ENCODE measurements around the gene TMEM184B.

The TMEM184B gene

DNA sequence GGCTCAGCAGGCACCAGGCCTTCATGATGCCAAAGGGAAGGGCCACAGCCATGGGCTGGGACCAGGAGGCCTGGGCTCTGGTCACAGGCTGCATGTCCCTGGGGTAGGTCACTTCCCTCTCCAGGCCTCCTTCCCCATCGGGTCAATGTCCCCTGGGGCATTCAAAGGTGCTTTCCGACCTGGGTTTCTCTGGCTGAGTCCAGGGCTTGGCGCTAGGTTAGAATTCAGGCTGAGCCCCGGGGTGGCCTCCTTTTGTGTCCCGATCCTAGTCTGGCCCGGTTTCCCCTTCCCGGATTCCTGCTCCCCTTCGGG lies 58.9 kb downstream of the TMEM184B start:
- Histone ChIP-seq H3K9me3 (ENCODE audit: control insufficient read depth, low read length) (no peaks in the 10 kb centered on the region), H3K36me3 (ENCODE audit: control insufficient read depth, insufficient read depth, low read length) (no peaks in the 10 kb centered on the region), H3K27me3 (ENCODE audit: control insufficient read depth, insufficient read depth, low read length) (no peaks in the 10 kb centered on the region), H3K4me3 (ENCODE audit: low read length) (no peak overlapping the region), H3K4me1 (ENCODE audit: control insufficient read depth, insufficient read depth, low read length) (peaks cover 33% of the 10 kb centered on the region), H3K9ac (ENCODE audit: low read length) (no peak overlapping the region)

GRCh38 chr22:38213319-38213989 lies 59.4 kb downstream of the TMEM184B start:
- no peaks in the 10 kb centered on the region for H3K9me3 ChIP-seq (ENCODE audit: control insufficient read depth, low read length)
- peaks cover 28% of the 10 kb centered on the region for H3K4me1 ChIP-seq (ENCODE audit: control insufficient read depth, insufficient read depth, low read length)
- no peak overlapping the region for H3K9ac ChIP-seq (ENCODE audit: low read length)
- H3K36me3 ChIP-seq (ENCODE audit: control insufficient read depth, insufficient read depth, low read length): no peaks in the 10 kb centered on the region
- H3K27me3 ChIP-seq (ENCODE audit: control insufficient read depth, insufficient read depth, low read length): no peaks in the 10 kb centered on the region
- no peak overlapping the region for H3K4me3 ChIP-seq (ENCODE audit: low read length)

DNA sequence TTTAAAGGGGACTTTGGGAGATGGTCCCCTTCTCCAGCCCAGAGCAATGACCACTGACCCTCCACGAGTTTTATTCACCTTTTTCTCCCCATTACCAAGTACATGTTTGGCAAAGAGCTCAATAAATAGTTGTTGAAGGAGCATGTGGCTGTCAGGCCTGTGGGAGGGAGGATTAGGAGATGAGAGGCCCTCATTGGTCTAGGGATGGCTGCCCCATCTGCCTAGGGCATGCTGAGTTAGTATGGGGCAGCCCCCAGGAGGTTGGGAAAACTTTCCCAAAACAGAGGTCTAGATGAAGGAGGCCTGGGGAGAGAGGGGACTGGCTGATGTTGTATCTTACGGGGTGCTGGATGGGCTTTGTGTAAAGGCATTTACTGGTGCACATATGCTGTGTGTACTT lies 60.4 kb downstream of the TMEM184B start:
- Histone ChIP-seq H3K4me3 (ENCODE audit: low read length) (no peak overlapping the region), H3K4me1 (ENCODE audit: control insufficient read depth, insufficient read depth, low read length) (peaks cover 18% of the 10 kb centered on the region), H3K9ac (ENCODE audit: low read length) (no peak overlapping the region), H3K9me3 (ENCODE audit: control insufficient read depth, low read length) (no peaks in the 10 kb centered on the region), H3K27me3 (ENCODE audit: control insufficient read depth, insufficient read depth, low read length) (no peaks in the 10 kb centered on the region), H3K36me3 (ENCODE audit: control insufficient read depth, insufficient read depth, low read length) (no peaks in the 10 kb centered on the region)

DNA sequence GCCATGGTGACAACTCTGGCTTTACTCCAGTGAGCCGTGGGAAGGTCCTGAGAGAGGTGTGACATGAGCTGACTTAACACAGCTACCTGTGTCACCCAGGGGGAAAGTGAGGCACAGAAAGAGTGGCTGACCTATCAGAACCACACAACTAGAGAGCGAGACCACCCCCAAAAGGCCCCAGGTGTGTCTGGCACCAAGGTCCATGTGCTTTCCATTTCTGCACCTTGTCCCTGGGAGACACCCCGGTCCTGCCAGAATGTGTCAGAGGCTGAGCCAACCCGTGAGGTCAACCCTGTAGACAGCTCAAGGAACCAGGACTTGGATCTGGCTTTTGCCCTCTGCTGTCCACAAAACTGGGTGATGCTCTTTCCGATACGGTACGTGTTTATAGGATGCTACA lies 61.3 kb downstream of the TMEM184B start:
- Histone ChIP-seq H3K4me3 (ENCODE audit: low read length) (no peak overlapping the region), H3K4me1 (ENCODE audit: control insufficient read depth, insufficient read depth, low read length) (peaks cover 18% of the 10 kb centered on the region), H3K27me3 (ENCODE audit: control insufficient read depth, insufficient read depth, low read length) (no peaks in the 10 kb centered on the region), H3K36me3 (ENCODE audit: control insufficient read depth, insufficient read depth, low read length) (no peaks in the 10 kb centered on the region), H3K9ac (ENCODE audit: low read length) (no peak overlapping the region), H3K9me3 (ENCODE audit: control insufficient read depth, low read length) (no peaks in the 10 kb centered on the region)

DNA sequence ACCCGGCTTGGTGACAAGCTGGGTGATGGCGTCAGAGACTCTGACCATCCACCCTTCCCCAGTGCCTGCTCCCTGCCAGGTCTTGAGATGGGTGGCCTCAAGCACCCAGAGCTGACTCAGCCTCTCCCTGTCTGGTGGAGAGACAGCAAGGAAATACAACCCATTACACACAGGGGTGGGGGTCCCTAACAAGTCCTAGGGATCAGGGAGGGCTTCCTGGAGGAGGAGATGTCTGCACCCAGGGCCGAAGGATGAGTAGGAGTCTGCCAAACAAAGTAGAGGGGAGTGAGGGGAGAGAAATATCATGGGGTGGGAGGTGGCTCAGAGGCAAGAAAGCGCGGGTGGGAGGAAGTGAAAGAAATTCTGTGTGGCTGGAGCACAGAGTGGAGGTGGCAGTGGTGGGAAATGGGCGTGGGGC lies 64.2 kb downstream of the TMEM184B start:
- Histone ChIP-seq H3K4me3 (ENCODE audit: low read length) (no peak overlapping the region), H3K9ac (ENCODE audit: low read length) (no peak overlapping the region), H3K9me3 (ENCODE audit: control insufficient read depth, low read length) (no peaks in the 10 kb centered on the region), H3K36me3 (ENCODE audit: control insufficient read depth, insufficient read depth, low read length) (no peaks in the 10 kb centered on the region), H3K27me3 (ENCODE audit: control insufficient read depth, insufficient read depth, low read length) (no peaks in the 10 kb centered on the region), H3K4me1 (ENCODE audit: control insufficient read depth, insufficient read depth, low read length) (peaks cover 17% of the 10 kb centered on the region)

DNA sequence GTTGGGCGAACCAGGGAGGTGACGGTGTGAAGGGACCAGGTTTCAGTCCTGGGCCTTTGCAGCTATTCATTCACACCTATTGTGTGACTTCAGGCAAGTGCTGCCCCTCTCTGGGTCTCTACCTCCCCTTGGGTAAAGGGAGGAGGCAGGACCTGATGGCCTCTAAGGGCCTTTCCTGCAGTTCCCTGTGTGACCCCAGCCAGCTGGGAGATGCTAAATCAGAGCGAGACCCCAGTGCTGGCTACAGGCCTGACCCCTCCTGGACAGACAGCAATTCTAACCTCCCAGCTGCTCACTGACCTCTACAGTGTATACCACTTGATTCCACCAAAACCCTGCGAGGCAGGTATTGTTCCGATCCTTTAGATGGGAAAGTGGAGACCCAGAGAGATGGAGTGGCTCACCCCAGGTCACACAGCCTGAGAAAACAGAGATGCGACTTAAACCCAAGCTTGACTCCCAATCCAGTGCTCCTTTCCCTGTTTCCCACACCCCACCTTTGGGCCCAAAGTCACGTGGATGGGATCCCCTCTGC lies 64.8 kb downstream of the TMEM184B start:
- H3K4me1 ChIP-seq (ENCODE audit: control insufficient read depth, insufficient read depth, low read length): peaks cover 18% of the 10 kb centered on the region
- no peak overlapping the region for H3K4me3 ChIP-seq (ENCODE audit: low read length)
- H3K36me3 ChIP-seq (ENCODE audit: control insufficient read depth, insufficient read depth, low read length): no peaks in the 10 kb centered on the region
- no peak overlapping the region for H3K9ac ChIP-seq (ENCODE audit: low read length)
- no peaks in the 10 kb centered on the region for H3K27me3 ChIP-seq (ENCODE audit: control insufficient read depth, insufficient read depth, low read length)
- H3K9me3 ChIP-seq (ENCODE audit: control insufficient read depth, low read length): no peaks in the 10 kb centered on the region

DNA sequence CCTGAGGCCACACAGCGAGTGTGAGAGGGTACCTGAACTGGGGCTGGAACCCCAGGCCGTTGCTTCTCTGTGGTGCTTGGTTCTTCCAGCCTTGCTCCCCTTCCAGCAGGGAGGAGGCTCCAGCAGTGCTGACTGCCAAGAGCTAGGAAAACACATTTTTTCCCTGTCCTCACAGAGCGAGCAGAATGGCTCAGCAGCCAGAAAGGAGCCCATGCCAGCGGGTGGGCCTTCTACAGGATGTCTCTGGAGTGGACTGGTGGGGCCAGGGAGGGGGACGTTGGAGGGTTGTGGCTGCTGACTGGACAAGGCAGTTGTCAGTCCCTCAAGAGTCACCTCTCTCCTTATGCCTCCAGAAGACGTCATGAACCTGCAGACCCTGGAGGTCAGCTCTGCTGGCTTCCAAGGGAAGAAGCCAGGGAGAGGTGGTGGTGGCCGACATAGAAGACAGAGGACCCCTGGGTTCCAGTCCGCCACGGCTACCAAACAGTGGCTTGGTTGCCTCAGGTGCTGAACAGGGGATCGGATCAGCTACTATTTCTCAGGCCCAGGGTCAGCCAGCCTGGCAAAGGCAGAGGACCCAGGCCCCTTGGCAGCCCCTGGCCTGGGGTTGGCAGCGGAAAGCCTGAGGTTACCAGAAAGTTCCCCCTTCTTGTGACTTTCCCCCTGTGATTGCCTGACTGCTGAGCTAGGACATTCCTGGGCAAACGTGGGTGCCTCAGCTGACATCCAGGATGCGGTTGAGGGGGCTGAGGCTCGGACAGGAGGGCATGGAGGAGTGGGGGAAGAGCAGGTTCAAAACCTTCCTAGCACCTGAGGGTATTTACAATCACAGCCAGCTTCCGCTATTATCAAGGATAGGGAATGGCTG lies 67.3 kb downstream of the TMEM184B start:
- H3K9ac ChIP-seq (ENCODE audit: low read length): no peak overlapping the region
- no peaks in the 10 kb centered on the region for H3K9me3 ChIP-seq (ENCODE audit: control insufficient read depth, low read length)
- H3K4me3 ChIP-seq (ENCODE audit: low read length): no peak overlapping the region
- H3K27me3 ChIP-seq (ENCODE audit: control insufficient read depth, insufficient read depth, low read length): no peaks in the 10 kb centered on the region
- peaks cover 28% of the 10 kb centered on the region for H3K4me1 ChIP-seq (ENCODE audit: control insufficient read depth, insufficient read depth, low read length)
- no peaks in the 10 kb centered on the region for H3K36me3 ChIP-seq (ENCODE audit: control insufficient read depth, insufficient read depth, low read length)

DNA sequence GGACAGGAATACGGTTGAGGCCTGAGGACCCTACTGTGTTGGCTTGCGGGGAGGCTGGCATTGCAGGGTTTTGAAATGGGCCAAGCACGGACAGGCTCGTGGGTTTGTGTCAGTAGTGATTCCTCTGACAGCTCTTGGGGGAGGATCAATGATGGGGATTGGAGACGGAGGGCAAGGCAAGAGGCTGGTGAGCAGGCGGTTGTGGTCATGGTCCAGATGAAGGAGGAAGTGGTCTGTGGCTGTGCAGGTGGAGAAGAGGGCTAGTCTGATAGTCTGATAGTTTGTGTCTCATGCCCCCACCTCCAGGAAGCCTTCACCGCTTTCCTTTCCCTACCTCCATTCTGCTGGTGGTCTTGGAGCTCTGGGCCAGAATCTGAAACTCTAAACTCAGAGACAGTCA lies 68.0 kb downstream of the TMEM184B start:
- peak overlapping the region; percentile 96 for H3K9ac ChIP-seq (ENCODE audit: low read length)

GRCh38 chr22:38203855-38204514 lies 68.8 kb downstream of the TMEM184B start:
- H3K4me1 ChIP-seq (ENCODE audit: control insufficient read depth, insufficient read depth, low read length): peaks cover 28% of the 10 kb centered on the region
- H3K9me3 ChIP-seq (ENCODE audit: control insufficient read depth, low read length): no peaks in the 10 kb centered on the region
- no peaks in the 10 kb centered on the region for H3K27me3 ChIP-seq (ENCODE audit: control insufficient read depth, insufficient read depth, low read length)
- peak overlapping the region; percentile 86 for H3K4me3 ChIP-seq (ENCODE audit: low read length)
- H3K9ac ChIP-seq (ENCODE audit: low read length): peak overlapping the region; percentile 96
- no peaks in the 10 kb centered on the region for H3K36me3 ChIP-seq (ENCODE audit: control insufficient read depth, insufficient read depth, low read length)

More for the DNA sequence above, 68.0 kb downstream of the TMEM184B start:
- no peaks in the 10 kb centered on the region for H3K27me3 ChIP-seq (ENCODE audit: control insufficient read depth, insufficient read depth, low read length)
- peaks cover 28% of the 10 kb centered on the region for H3K4me1 ChIP-seq (ENCODE audit: control insufficient read depth, insufficient read depth, low read length)
- H3K36me3 ChIP-seq (ENCODE audit: control insufficient read depth, insufficient read depth, low read length): no peaks in the 10 kb centered on the region
- H3K9me3 ChIP-seq (ENCODE audit: control insufficient read depth, low read length): no peaks in the 10 kb centered on the region
- no peak overlapping the region for H3K4me3 ChIP-seq (ENCODE audit: low read length)

DNA sequence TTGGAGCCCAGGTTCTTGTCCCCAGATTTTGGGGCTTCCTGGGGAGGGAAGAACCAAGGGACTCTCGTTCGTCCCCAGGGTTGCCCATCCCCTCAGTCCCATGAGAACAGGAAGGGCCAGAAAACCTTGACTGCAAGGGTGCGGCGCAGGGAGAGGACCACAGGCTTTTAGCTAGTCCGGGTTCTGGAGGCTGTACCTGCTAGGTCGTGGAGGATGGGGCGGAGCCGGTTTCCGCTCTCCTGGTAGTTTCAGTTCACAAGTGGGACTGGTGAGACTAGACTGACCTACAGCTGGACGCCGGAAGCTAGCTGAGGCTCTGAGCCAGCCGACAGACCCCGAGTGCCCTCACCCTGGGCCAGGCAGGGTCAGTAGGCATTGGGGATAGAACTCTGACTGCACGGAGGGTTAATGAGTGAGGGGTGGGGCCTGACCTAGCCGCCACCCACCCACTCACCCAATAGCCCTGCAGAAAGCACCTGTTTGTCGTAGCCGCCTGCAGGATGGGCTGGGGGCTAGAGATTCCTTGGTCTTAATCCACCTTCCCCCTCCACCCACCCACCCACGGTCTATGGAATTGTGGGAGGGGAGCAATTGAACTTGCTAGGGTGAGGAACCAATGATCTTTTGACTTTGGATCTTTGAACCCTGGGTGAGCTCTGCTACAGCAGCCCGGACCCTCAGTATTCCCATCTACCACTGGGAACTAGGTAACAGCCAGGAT lies 69.6 kb downstream of the TMEM184B start:
- Histone ChIP-seq H3K4me3 (ENCODE audit: low read length) (peak overlapping the region; percentile 86), H3K27me3 (ENCODE audit: control insufficient read depth, insufficient read depth, low read length) (no peaks in the 10 kb centered on the region), H3K4me1 (ENCODE audit: control insufficient read depth, insufficient read depth, low read length) (peaks cover 28% of the 10 kb centered on the region), H3K9me3 (ENCODE audit: control insufficient read depth, low read length) (no peaks in the 10 kb centered on the region), H3K9ac (ENCODE audit: low read length) (peak overlapping the region; percentile 96), H3K36me3 (ENCODE audit: control insufficient read depth, insufficient read depth, low read length) (no peaks in the 10 kb centered on the region)

GRCh38 chr22:38202437-38203089 lies 70.2 kb downstream of the TMEM184B start:
- Histone ChIP-seq H3K9me3 (ENCODE audit: control insufficient read depth, low read length) (no peaks in the 10 kb centered on the region), H3K27me3 (ENCODE audit: control insufficient read depth, insufficient read depth, low read length) (no peaks in the 10 kb centered on the region), H3K4me1 (ENCODE audit: control insufficient read depth, insufficient read depth, low read length) (peaks cover 28% of the 10 kb centered on the region), H3K4me3 (ENCODE audit: low read length) (peak overlapping the region; percentile 86), H3K36me3 (ENCODE audit: control insufficient read depth, insufficient read depth, low read length) (no peaks in the 10 kb centered on the region), H3K9ac (ENCODE audit: low read length) (peak overlapping the region; percentile 96)
